HG03342 (cell line): ENCODE results near the gene EFNA5.

Experiments
- ATAC-seq: cut with Tn5 transposase; IDR thresholded peaks from one replicate; pipeline ENCODE4 v1.9.1; 2021; ENCODE audit warnings: mild to moderate bottlenecking, moderate library complexity; ENCODE audit not compliant: unreplicated experiment

The EFNA5 gene

GRCh38 chr5:107670932-107671741 is at the start of gene EFNA5:
EFNA5 (minus strand) TSS chr5:107670937.
- peak; percentile 35 for ATAC-seq

GRCh38 chr5:107719034-107719606 is 48.4 kb upstream of the EFNA5 start:
- no peak for ATAC-seq

GRCh38 chr5:107717816-107718215 is 47.1 kb upstream of the EFNA5 start:
- no peak for ATAC-seq

GRCh38 chr5:107713228-107713627 is 42.5 kb upstream of the EFNA5 start:
- ATAC-seq, result no peak

- no peak for ATAC-seq
Measured at GRCh38 chr5:107712359-107712870, 41.7 kb upstream of the EFNA5 start.

GRCh38 chr5:107705402-107706014 is 34.8 kb upstream of the EFNA5 start:
- no peak for ATAC-seq

DNA sequence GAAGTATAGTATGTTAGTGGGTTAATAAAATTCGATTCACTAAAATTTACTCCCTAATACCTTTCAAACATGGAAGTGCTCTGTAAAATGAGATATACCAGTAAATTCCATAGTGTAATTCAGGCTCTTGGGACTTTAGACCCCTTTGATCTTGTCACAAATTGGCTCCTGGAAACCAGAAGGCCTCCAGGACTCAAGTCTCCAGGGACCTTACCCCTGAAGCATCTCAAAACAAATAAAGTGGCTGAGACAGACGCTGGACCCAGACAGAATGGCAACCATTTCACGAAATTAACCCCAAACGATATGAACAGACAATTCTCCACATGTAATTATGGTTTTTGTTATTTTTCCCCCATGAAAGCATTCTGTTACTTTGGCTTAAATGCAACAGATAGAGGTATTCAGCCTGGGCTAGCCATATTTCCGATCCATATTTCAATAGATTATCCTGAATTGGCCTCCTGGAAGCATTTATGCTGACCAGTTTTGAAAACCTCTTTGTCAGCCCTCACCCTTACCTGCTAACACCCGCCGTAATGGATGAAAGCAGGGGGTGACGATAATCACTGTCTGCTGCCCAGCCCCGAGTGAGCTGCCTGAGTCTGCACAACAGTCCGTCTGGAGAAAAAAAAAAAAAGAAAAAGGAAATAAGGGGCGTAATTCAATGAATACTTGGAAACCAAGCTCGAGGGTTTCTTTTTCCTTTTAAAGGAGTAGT is 34.1 kb upstream of the EFNA5 start:
- ATAC-seq, result no peak

DNA sequence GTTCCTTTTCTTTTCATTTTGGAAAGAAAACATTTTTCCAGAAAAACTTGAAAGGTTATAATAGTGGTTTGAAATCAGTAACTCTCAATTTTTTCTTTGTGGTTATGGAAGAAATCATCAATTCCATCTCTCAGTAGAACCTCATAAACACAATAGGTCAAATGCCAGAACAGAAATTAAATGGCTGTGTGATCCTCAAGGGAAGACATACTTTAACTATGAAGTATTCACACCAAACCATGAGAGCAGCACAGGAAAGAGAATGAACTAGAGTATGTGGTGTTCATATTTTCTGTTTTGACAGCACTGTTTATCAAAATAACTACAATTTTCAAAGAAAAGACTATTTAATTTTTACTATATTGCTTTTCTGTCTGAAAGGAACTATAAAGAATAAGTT is 29.7 kb upstream of the EFNA5 start:
- ATAC-seq, result no peak

DNA sequence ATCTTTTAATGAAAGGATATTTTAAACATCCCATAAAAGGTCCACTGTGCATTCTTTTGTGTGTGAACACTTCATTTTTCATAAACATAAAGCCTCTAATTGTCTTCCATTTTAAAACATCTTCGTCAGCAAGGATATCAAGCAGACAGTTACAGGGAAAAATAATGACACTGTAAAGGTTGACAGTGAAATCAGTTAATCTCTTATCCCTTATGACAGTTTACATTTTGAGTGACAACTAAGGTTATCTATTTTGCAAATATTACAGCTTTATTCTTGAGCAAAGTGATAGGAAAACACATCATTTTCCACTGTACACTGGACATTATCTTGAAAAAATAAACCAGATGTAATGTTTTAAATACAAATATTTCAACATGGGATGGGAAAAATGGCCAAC is 28.7 kb upstream of the EFNA5 start:
- no peak for ATAC-seq

DNA sequence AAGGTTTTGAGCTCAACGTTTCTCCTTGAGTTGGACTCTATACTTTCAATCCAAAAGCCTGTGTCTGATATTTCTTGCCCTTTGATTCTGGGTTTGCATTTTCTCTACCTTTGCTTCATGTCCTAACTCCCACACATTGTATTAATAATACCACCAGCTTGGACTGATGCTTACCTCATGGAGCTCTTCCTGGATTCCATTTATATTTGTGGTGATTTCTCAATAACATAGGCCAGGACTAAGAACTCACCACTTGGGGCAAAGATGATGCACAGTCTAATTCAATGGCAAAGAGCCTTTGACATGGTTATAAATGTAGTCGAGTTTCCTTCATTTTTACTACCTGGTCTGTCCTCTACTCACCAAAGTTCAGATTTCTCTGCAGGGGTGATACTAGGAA is 27.5 kb upstream of the EFNA5 start:
- ATAC-seq, result no peak

DNA sequence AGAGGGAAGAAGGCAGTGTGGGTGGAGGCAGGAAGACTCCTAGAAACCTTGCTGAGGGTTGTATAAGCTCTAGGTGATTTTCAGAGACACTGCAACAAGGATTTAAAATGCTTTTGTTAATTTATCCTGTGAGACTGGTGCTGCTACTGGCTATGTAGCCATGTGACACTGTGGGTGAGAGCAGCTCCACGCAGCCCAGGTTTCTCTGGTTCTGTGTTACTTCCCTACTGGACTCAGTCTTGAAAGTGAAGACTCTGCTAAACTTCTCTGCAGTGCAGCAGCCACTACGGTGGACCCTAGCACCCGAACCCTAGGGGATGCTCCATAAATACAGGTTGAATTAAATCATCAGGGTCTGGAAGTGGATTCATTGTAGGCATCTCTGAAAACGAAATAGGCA is 25.8 kb upstream of the EFNA5 start:
- ATAC-seq, result no peak

DNA sequence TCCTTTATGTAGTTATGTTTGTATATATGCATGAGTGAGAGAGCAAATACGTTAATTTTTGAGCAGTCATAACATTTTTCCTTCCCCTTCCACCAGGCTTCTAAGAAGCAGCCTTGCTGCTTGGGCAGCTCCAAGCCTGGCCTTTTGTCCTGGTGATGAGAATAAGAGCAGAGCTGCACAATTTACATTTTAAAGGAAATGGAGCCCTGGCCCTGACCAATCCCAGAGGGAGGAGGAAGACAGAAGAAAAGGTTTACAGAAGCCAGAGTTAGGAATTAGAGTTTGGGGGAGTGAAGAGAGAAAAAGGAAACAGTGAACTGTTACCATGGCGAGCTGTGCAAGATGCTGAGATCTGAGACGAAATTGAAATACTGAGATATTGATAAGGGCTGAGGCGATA is 25.3 kb upstream of the EFNA5 start:
- no peak for ATAC-seq

- no peak for ATAC-seq
Measured at GRCh38 chr5:107687937-107688336, 17.2 kb upstream of the EFNA5 start.

GRCh38 chr5:107687404-107687803 is 16.7 kb upstream of the EFNA5 start:
- ATAC-seq, result no peak

- no peak for ATAC-seq
Measured at GRCh38 chr5:107682533-107682932, 11.8 kb upstream of the EFNA5 start.

- no peak for ATAC-seq
Measured at GRCh38 chr5:107680799-107681198, 10.1 kb upstream of the EFNA5 start.

GRCh38 chr5:107680099-107680498 is 9.4 kb upstream of the EFNA5 start:
- no peak for ATAC-seq

DNA sequence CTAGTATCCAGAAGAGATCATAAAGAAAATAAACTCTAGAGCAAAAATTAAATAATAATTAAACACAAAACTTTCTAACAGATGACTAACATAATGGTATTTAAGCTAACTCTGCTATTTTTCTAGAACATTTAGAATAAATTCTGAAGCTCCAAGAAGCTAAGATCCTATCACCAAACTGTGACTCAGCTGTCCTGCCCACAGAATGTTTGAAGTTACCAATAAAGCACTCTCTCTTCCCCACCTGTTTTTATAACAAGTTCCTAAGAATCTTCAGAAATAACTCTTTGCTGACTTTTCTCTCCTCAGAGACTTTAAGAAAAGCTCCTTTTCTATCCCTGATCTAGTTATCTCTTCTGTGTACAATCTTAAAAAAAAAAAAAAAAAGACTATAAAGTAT is 6.0 kb upstream of the EFNA5 start:
- ATAC-seq, result no peak

GRCh38 chr5:107675201-107675600 is 4.5 kb upstream of the EFNA5 start:
- ATAC-seq, result no peak

- ATAC-seq, result no peak
Measured at GRCh38 chr5:107674655-107675054, 3.9 kb upstream of the EFNA5 start.

DNA sequence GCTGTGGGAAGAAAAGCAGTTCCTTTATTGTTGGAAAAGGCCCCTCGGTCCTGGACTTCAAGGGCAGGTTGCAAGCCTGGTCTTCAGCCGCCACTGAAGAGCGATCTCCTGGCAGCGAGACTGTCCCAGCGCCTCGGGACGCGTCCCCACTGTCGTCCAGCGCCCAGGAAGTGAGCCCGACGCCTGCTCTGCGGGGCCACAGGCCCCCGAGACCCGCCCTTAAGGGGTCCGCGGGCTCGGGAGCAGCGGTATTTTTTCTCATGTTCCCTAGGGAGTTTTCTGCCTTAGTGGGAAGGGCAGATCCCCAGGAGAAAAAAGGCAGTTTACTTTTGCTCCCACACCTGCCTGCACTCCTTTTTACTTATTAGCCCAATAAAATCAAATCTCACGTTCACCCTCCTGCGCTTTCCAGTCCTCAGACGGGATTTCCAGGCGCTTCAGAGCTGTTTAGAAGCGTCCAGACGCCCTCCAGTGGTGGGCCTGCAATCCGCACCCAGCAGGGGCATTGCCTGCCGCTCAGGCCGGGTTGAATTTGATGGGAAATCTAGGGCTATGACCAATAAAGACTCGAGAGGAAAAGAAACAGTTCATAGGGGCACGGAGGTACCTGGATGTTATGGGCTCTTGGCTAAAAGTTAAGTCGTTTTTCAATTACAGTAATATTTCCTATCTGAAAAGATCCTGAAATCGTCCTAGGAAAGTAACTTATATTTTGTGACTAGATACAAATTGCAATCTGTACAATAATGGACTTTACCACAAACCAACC is 2.8 kb upstream of the EFNA5 start:
- peak; percentile 71 for ATAC-seq
